ENCODE results near the gene UROS.

- no peak for TF ChIP-seq POLR2A (IDR thresholded peaks at IDR 0.05)
- TF ChIP-seq CTCF (IDR thresholded peaks at IDR 0.05), result no peak
Observed at GRCh38 chr10:125857185-125857760, 34.2 kb upstream of the UROS start.

Data from thyroid gland (tissue), 4 donors.